ENCODE results near the gene ZNG1F.
"Not testable (repeated sequence)": the region's sequence is repeated elsewhere in the genome, so short reads cannot be mapped to it uniquely, and the experiment has no call there.

Gene ZNG1F

GRCh38 chr9:41124250-41125108 is 64.6 kb downstream of the ZNG1F start:
- not testable (repeated sequence) for FAIRE-seq; DNase-seq (ENCODE audit: insufficient read length)

GRCh38 chr9:41123812-41124211 is 65.3 kb downstream of the ZNG1F start:
- DNase-seq (ENCODE audit: insufficient read length); FAIRE-seq: not testable (repeated sequence)

GRCh38 chr9:41123396-41123795 is 65.7 kb downstream of the ZNG1F start:
- not testable (repeated sequence) for FAIRE-seq; DNase-seq (ENCODE audit: insufficient read length)

- not testable (repeated sequence) for DNase-seq (ENCODE audit: insufficient read length); FAIRE-seq
Measured at GRCh38 chr9:41120696-41121095, 68.4 kb downstream of the ZNG1F start.

GRCh38 chr9:41119719-41120118 is 69.4 kb downstream of the ZNG1F start:
- FAIRE-seq; DNase-seq (ENCODE audit: insufficient read length): not testable (repeated sequence)

GRCh38 chr9:41119311-41119710 is 69.8 kb downstream of the ZNG1F start:
- FAIRE-seq; DNase-seq (ENCODE audit: insufficient read length): not testable (repeated sequence)

- not testable (repeated sequence) for FAIRE-seq; DNase-seq (ENCODE audit: insufficient read length)
Measured at GRCh38 chr9:41113348-41113747, 75.8 kb downstream of the ZNG1F start.

- not testable (repeated sequence) for FAIRE-seq; DNase-seq (ENCODE audit: insufficient read length)
Measured at GRCh38 chr9:41111414-41111813, 77.7 kb downstream of the ZNG1F start.

- DNase-seq (ENCODE audit: insufficient read length); FAIRE-seq: not testable (repeated sequence)
Measured at GRCh38 chr9:41110913-41111312, 78.2 kb downstream of the ZNG1F start.

GRCh38 chr9:41109253-41109652 is 79.9 kb downstream of the ZNG1F start:
- DNase-seq (ENCODE audit: insufficient read length); FAIRE-seq: not testable (repeated sequence)

GRCh38 chr9:41108816-41109215 is 80.3 kb downstream of the ZNG1F start:
- not testable (repeated sequence) for FAIRE-seq; DNase-seq (ENCODE audit: insufficient read length)

GRCh38 chr9:41106472-41107116 is 82.5 kb downstream of the ZNG1F start:
- not testable (repeated sequence) for FAIRE-seq

GRCh38 chr9:41105557-41106253 is 83.4 kb downstream of the ZNG1F start:
- not testable (repeated sequence) for DNase-seq (ENCODE audit: insufficient read length); FAIRE-seq

More at GRCh38 chr9:41106472-41107116, 82.5 kb downstream of the ZNG1F start:
- not testable (repeated sequence) for DNase-seq (ENCODE audit: insufficient read length)

- FAIRE-seq; DNase-seq (ENCODE audit: insufficient read length): not testable (repeated sequence)
Measured at GRCh38 chr9:41104542-41104941, 84.6 kb downstream of the ZNG1F start.

GRCh38 chr9:41100508-41100907 is 88.6 kb downstream of the ZNG1F start:
- DNase-seq (ENCODE audit: insufficient read length); FAIRE-seq: not testable (repeated sequence)

- not testable (repeated sequence) for DNase-seq (ENCODE audit: insufficient read length); FAIRE-seq
Measured at GRCh38 chr9:41098759-41099158, 90.4 kb downstream of the ZNG1F start.

- FAIRE-seq; DNase-seq (ENCODE audit: insufficient read length): not testable (repeated sequence)
Measured at GRCh38 chr9:41095060-41095459, 94.1 kb downstream of the ZNG1F start.

GRCh38 chr9:41094010-41094773 is 94.9 kb downstream of the ZNG1F start:
- FAIRE-seq; DNase-seq (ENCODE audit: insufficient read length): not testable (repeated sequence)

- FAIRE-seq; DNase-seq (ENCODE audit: insufficient read length): not testable (repeated sequence)
Measured at GRCh38 chr9:41090922-41091321, 98.2 kb downstream of the ZNG1F start.

- not testable (repeated sequence) for DNase-seq (ENCODE audit: insufficient read length); FAIRE-seq
Measured at GRCh38 chr9:41090386-41090785, 98.7 kb downstream of the ZNG1F start.

All from GM12892 (cell line).